ENCODE measurements around the gene B3GAT1. TPM values are rescaled to one million over a fixed set of nuclear protein-coding genes. Genes with fewer than 3 reads are reported as not detected.

The B3GAT1 gene
- total RNA-seq, 1 experiment from 2014 or later: not detected

DNA sequence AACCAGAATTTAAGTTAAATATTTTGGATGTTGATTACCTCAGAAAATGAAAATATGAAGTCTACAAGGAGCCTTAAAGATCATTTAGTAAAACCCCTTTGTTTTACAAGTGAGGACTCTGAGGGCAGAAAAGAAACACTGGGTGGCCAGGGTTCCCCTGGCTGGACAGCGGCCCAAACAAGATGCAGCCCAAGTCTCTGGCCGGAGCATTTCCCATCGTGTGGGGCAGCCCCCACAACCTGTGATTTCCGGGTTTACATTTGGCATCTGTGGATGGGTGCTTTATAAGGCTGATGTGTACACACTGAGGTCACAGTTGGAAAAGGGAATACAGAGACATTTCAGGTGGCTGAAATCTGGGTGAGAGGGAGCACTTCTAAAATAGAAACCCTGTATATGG lies 28.8 kb upstream of the B3GAT1 start:
- POLR2A ChIA-PET: no interaction called here
- H3K79me2 ChIP-seq (ENCODE audit: insufficient read depth, low read length): no peaks in the 10 kb centered on the region
- no peak overlapping the region for H2AFZ ChIP-seq (ENCODE audit: low read depth, low read length, poor library complexity, severe bottlenecking)
- DNase-seq (ENCODE audit: low read depth, low spot score) (no peak), ATAC-seq (no peak)
- H3K27ac ChIP-seq (ENCODE audit: low read depth, low read length): no peak overlapping the region
- RAD21 ChIA-PET (ENCODE audit: low non-redundant PET in 1 of 2, low total read pairs in 2 of 2, uncharacterized antibody in 2 of 2, unreplicated experiment in 2 of 2): no interaction called here
- TF ChIP-seq CEBPB (IDR thresholded peaks at IDR 0.05; ENCODE audit: low read depth) (no peak), EZH2 (IDR thresholded peaks at IDR 0.05) (no peak), SP1 (IDR thresholded peaks at IDR 0.05; ENCODE audit: low read depth) (no peak), JUND (IDR thresholded peaks at IDR 0.05) (no peak), CBX3 (IDR thresholded peaks at IDR 0.05; ENCODE audit: low read depth) (no peak)
- TF ChIP-seq, protein P1, sequence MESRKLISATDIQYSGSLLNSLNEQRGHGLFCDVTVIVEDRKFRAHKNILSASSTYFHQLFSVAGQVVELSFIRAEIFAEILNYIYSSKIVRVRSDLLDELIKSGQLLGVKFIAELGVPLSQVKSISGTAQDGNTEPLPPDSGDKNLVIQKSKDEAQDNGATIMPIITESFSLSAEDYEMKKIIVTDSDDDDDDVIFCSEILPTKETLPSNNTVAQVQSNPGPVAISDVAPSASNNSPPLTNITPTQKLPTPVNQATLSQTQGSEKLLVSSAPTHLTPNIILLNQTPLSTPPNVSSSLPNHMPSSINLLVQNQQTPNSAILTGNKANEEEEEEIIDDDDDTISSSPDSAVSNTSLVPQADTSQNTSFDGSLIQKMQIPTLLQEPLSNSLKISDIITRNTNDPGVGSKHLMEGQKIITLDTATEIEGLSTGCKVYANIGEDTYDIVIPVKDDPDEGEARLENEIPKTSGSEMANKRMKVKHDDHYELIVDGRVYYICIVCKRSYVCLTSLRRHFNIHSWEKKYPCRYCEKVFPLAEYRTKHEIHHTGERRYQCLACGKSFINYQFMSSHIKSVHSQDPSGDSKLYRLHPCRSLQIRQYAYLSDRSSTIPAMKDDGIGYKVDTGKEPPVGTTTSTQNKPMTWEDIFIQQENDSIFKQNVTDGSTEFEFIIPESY (IDR thresholded peaks at IDR 0.05; ENCODE audit: extremely low read depth, insufficient replicate concordance, low read length): no peak
- TF ChIP-seq, protein P2, sequence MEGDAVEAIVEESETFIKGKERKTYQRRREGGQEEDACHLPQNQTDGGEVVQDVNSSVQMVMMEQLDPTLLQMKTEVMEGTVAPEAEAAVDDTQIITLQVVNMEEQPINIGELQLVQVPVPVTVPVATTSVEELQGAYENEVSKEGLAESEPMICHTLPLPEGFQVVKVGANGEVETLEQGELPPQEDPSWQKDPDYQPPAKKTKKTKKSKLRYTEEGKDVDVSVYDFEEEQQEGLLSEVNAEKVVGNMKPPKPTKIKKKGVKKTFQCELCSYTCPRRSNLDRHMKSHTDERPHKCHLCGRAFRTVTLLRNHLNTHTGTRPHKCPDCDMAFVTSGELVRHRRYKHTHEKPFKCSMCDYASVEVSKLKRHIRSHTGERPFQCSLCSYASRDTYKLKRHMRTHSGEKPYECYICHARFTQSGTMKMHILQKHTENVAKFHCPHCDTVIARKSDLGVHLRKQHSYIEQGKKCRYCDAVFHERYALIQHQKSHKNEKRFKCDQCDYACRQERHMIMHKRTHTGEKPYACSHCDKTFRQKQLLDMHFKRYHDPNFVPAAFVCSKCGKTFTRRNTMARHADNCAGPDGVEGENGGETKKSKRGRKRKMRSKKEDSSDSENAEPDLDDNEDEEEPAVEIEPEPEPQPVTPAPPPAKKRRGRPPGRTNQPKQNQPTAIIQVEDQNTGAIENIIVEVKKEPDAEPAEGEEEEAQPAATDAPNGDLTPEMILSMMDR (IDR thresholded peaks at IDR 0.05 in 2 of 3, conservative IDR thresholded peaks at IDR 0.05 in 1 of 3; ENCODE audit: borderline replicate concordance in 1 of 3, insufficient read depth in 1 of 3, low read depth in 2 of 3, low read length in 2 of 3): no peak
- no peak overlapping the region for H3K9ac ChIP-seq (ENCODE audit: low read length)
- no peaks in the 10 kb centered on the region for H3K27me3 ChIP-seq (ENCODE audit: insufficient read depth, low read length)
- no peaks in the 10 kb centered on the region for H3K4me1 ChIP-seq (ENCODE audit: control insufficient read depth in 1 of 2, insufficient read depth in 2 of 2, low read length in 2 of 2)
- no peaks in the 10 kb centered on the region; a peak in 1 of 4 replicates for H3K36me3 ChIP-seq (ENCODE audit: control insufficient read depth in 1 of 2, insufficient read depth in 2 of 2, low read length in 2 of 2)
- intact Hi-C loops (cut with micrococcal nuclease): no loop called here
- H3K9me2 ChIP-seq (ENCODE audit: insufficient read depth): no peaks in the 10 kb centered on the region
- CTCF ChIA-PET: no interaction called here
- no TSS peak for BruUV-seq (replicated peaks)
- H3K9me3 ChIP-seq (ENCODE audit: control insufficient read depth in 1 of 2, insufficient read depth in 1 of 2, low read depth in 1 of 2, low read length in 2 of 2): no peaks in the 10 kb centered on the region
- H3K4me2 ChIP-seq (ENCODE audit: low read length): no peak overlapping the region
- no peak overlapping the region for H3K4me3 ChIP-seq (replicated peaks in 1 of 2; ENCODE audit: low read depth in 1 of 2, low read length in 2 of 2)
- no peaks in the 10 kb centered on the region for H4K20me1 ChIP-seq (ENCODE audit: insufficient read depth)

Data from HCT116 (cell line).